ENCODE data around the gene PEAK3. TPM values are rescaled to one million over a fixed set of nuclear protein-coding genes. Genes with fewer than 3 reads are reported as not detected.

The PEAK3 gene
- total and polyA plus RNA-seq, 9 of the 15 experiments (the other 6 are each of a cell fraction or from before 2014, with no cell fraction given) = 0.07 to 0.40 TPM; not detected in 7

- peaks cover 37% of the 10 kb centered on the region for H3K79me2 ChIP-seq (ENCODE audit: control insufficient read depth, insufficient read depth, low read length)
- 83% methylated on average over 11 of the region's 12 CpGs for WGBS (ENCODE audit: insufficient coverage, low coverage, missing lambda C conversion rate)
- no peak overlapping the region for H3K27ac ChIP-seq (ENCODE audit: extremely low read depth, low read depth, low read length)
- ChIA-PET POLR2A (interaction anchor here (0.5 to 1.9 kb wide), 7 partner anchors 9 to 496 kb away, joined by 3 to 9 read pairs (median 3); no protein-coding TSS in a partner anchor), CTCF (ENCODE audit: low intra/inter-chr PET ratio) (no interaction called here)
- no peak overlapping the region for H3K4me2 ChIP-seq (ENCODE audit: insufficient read depth, low read length)
- DNase-seq (ENCODE audit: extremely low read depth in 1 of 4, low spot score in 3 of 4) (no peak), ATAC-seq (peak; percentile 3; the same call in 1 of the 3 replicates), FAIRE-seq (no peak)
- intact Hi-C loops (cut with micrococcal nuclease) (no loop called here), in situ Hi-C loops (cut with MboI) (loop anchor here (10.0 kb wide), 1 partner anchor 84 kb away; no protein-coding TSS in a partner anchor)
- 0 out of 2 replicates have a peak, but pooled peaks cover 13% of the 10 kb centered on the region for H4K20me1 ChIP-seq (replicated peaks; ENCODE audit: control insufficient read depth, insufficient read depth, low read length)
- H3K27me3 ChIP-seq (ENCODE audit: control insufficient read depth in 2 of 2, insufficient read depth in 2 of 2, low read length in 2 of 2) = no peaks in the 10 kb centered on the region
- H2AFZ ChIP-seq (ENCODE audit: low read depth, low read length) = no peak overlapping the region
- no peaks in the 10 kb centered on the region for H3K9me3 ChIP-seq (replicated peaks; ENCODE audit: control insufficient read depth, insufficient read depth, low read depth, low read length)
- H3K36me3 ChIP-seq (ENCODE audit: control insufficient read depth, insufficient read depth, low read length) = peaks cover 79% of the 10 kb centered on the region; the same call in 2 of the 3 replicates
- H3K9me1 ChIP-seq (ENCODE audit: control insufficient read depth, insufficient read depth, low read length) = no peaks in the 10 kb centered on the region
- TSS peak; percentile 38 for BruUV-seq (replicated peaks)
- H3K9ac ChIP-seq (ENCODE audit: insufficient read depth in 1 of 2, low read depth in 2 of 2, low read length in 2 of 2) = peak overlapping the region in 1 of 2 experiments; percentile 70; a peak in 2 of 4 replicates
- H3K4me1 ChIP-seq (replicated peaks in 1 of 2; ENCODE audit: control insufficient read depth in 2 of 2, insufficient read depth in 2 of 2, low read length in 2 of 2) = peaks cover 0 to 79% of the 10 kb centered on the region in 2 experiments; a peak in 3 of 5 replicates
- H3K4me3 ChIP-seq = no peak overlapping the region
- TF ChIP-seq L3MBTL2 (IDR thresholded peaks at IDR 0.05) (no peak), CHD7 (IDR thresholded peaks at IDR 0.05; ENCODE audit: low read depth, low read length) (no peak), TCF7L2 (IDR thresholded peaks at IDR 0.05; ENCODE audit: low read depth, low read length) (no peak), ZBTB9 (CRISPR knock-in tag; IDR thresholded peaks at IDR 0.05) (no peak), ID3 (CRISPR knock-in tag; IDR thresholded peaks at IDR 0.05) (no peak), ID3 (tag; IDR thresholded peaks at IDR 0.05) (no peak), SRSF9 (IDR thresholded peaks at IDR 0.05; ENCODE audit: borderline replicate concordance, low read depth, low read length) (no peak)
Measured at GRCh38 chr19:2230807-2231533, 51.0 kb downstream of the PEAK3 start.
